GM12875 (cell line): ENCODE data around the gene SLC12A4.
"Not testable (repeated sequence)": the region's sequence is repeated elsewhere in the genome, so short reads cannot be mapped to it uniquely, and the experiment has no call there.

ENCODE experiments used
- H3K4me3 ChIP-seq: one replicate; pipeline ENCODE4 v1.5.1; 2011; ENCODE audit warnings: low read depth, low read length, control low read depth
- TF ChIP-seq, protein P1 (sequence below): IDR thresholded peaks from 2 replicates; pipeline ENCODE4 v1.5.1; 2011; ENCODE audit warnings: low read depth, mild to moderate bottlenecking, control low read depth, inconsistent platforms, low read length, moderate library complexity, borderline replicate concordance; ENCODE audit not compliant: insufficient read depth

SLC12A4 gene

DNA sequence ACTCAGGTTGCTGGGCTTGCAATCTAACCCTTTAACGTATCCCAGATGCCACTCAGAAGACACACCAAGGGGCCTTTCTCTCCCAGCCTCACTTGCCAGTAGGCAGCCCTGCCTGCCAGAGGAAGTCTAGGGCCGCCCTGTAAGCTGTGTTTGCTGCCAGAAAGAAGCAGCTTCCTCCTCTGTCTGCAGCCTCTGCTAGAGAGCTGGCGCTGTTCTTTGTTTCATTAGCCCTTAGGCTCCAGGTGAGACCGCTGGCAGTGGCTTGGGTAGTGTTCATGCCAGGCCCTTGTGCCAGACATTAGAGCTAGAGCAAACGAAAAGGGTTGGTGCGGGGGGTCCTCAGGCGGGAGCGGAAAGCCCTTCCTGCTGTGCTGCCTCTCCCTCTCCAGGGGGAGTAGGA is 45.7 kb downstream of the SLC12A4 start:
- TF ChIP-seq, protein P1, sequence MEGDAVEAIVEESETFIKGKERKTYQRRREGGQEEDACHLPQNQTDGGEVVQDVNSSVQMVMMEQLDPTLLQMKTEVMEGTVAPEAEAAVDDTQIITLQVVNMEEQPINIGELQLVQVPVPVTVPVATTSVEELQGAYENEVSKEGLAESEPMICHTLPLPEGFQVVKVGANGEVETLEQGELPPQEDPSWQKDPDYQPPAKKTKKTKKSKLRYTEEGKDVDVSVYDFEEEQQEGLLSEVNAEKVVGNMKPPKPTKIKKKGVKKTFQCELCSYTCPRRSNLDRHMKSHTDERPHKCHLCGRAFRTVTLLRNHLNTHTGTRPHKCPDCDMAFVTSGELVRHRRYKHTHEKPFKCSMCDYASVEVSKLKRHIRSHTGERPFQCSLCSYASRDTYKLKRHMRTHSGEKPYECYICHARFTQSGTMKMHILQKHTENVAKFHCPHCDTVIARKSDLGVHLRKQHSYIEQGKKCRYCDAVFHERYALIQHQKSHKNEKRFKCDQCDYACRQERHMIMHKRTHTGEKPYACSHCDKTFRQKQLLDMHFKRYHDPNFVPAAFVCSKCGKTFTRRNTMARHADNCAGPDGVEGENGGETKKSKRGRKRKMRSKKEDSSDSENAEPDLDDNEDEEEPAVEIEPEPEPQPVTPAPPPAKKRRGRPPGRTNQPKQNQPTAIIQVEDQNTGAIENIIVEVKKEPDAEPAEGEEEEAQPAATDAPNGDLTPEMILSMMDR = no peak
- no peak overlapping the region for H3K4me3 ChIP-seq

DNA sequence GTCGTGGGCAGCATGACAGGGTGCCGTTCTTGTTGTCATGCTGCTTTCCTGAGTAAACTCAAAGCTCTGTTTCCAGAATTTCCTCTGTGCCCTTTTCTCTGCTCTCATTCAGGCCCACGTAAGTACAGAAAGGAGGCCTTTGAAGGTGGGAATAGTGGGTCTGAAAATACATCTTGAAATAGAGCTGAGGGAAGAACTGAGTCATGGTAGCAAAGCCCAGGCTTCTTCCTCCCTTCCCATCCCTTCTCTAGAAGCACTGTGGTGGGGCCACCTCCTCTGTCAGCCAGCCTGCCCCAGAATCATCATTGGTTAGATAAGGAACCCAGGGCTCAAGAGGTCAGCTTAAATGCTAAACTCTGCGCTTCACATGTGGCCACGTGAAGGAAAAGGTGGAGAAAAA is 46.2 kb downstream of the SLC12A4 start:
- TF ChIP-seq, protein P1 = no peak
- H3K4me3 ChIP-seq = no peak overlapping the region

DNA sequence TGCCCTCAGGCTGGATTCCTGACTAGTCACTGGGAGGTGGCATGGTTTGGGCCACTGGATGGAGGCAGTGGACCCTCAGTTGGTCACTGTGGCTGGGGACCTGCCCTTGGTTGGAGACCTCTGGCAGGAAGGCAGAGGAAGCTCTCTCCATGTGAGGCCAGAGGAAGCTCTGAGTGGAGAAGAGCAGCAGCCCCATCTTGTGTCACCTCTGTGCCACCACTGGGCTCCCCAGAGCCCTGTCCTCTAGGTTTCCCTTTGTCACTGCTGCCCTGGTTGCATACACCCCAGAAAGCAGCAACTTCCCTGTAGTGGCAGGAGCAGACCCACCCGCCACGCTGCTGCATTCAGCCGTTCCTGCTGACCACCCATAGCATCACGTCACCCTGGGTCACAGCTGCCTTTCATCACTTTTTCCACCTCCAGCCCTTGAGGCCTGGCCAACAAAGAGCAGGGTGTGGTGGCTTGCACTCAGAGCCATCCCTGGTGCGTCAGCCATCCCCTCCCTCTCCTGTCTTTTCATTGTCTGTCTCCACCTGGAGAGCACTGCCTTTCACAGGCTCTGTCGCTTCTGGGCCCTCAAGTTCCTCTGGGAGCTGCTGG is 48.7 kb downstream of the SLC12A4 start:
- no peak overlapping the region for H3K4me3 ChIP-seq
- TF ChIP-seq, protein P1 = 0 out of 2 replicates have a peak, but pooled peaks have one; percentile 9

DNA sequence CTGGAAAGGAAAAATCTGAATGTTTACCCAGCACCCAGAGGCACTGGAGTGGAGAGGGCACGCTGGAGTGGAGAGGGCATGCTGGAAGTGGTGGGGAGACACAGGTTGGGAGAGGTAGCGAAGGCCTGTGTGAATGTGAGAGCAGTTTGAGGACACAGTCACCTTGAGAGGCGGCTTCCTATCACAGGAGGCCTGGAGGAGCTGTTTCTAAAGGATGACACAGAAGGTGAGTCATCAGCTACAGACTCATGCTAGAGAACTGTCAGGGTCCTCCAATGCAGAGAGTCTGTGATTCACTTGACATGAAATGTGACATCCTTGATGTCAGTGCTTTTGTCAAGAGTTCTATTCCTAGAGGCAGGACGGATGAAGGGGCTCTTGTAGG is 50.6 kb downstream of the SLC12A4 start:
- TF ChIP-seq, protein P1 = no peak
- H3K4me3 ChIP-seq = no peak overlapping the region

DNA sequence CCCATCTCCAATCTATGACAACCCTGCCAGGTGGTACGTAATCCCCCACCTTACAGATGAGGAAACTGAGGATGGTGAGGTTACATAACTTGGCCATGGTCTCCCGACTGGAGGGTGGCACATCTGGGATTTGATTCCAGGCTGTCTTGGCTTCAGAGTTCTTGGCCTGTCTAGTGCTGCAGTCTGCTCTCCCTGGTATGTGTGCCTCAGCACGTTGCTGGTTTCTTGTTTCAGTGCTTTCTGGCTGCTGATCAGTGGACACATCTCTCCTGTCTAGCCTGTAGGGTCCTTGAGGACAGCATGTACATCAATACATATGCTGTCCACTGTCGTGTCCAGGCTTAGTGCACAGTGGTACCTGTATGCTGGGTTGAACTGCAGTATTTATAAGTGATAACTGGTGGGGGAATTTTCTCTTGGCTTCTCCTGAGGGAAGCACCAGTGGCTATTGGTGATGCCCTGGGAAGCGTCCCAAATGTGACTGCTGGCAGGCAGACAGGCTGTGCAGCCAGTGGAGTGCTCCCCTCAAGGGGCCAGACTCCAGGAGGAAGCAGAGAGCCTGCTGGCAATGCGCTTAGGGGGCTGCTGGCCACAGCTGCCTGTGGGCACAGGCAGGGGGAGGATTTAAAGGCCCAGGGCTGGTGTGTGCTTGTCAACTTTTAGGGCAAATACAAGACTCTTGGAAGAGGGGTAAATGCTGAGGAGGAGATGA is 51.1 kb downstream of the SLC12A4 start:
- TF ChIP-seq, protein P1 = no peak
- H3K4me3 ChIP-seq = no peak overlapping the region

DNA sequence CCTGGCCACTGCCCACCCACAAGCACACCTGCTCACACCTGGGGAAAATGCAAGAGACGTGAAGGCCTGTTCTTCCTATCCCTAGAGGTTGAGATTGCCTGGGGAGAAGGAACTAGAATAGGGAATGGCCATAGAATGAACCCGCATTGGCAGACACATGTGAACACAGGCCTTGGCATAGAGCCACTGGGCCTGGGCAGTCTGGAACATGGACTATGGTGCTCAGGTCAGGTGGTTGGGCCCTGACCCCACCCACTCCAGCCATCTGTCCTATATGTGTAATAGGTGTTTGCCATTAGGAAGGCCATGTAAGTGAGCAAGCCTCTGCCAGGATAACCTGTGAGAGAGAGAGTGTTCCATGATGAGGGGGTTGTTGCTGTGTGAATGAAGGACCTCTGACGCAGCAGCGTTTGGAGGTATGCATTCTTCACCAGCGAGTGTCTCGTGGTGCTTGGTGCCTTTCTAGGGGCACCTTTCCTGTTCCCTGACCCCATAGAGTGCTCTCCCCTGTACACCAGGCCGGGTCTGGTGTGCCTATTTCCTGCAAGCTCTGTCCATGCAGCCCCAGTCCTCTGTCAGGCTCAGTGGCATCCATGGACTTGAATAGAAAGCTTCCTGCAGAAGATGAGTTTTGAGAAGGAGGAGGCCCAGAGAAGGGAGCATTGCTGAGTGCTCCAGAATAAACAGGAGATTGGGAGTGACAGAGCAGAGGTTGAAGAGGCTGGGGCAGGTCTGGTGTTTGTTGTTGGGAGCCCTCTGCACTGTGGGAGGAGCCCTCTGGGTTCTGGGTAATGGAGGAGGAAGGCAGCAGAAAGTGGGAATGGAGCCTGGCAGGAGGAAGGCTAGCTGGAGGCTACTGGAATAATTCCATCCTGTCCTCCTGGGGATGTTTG is 52.4 kb downstream of the SLC12A4 start:
- TF ChIP-seq, protein P1 = no peak

DNA sequence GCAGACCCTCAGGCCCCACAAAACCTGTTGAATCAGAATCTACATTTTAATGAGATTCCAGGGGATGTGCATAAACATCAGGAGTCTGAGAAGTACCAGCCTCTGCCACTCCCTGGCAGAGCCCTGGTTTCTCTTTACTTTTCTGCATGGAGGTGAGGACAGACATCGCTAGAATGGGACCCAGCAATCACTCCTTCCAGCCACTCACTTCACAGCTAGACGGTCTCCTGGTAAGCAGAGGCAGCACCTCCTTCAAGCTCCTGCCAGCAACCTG is 53.0 kb downstream of the SLC12A4 start:
- H3K4me3 ChIP-seq = not testable (repeated sequence)

More for the DNA sequence above, 52.4 kb downstream of the SLC12A4 start:
- no peak overlapping the region for H3K4me3 ChIP-seq
